BE2C (cell line): ENCODE data around the gene DIS3L2.

Experiments used
- DNase-seq: peaks from one replicate; pipeline ENCODE4 v3.0.0-alpha.2; 2020
- H3K27me3 ChIP-seq: fragments of 250-450 bp; sonication (Bioruptor Pico); 2 replicates; pipeline ENCODE4 v1.5.1; 2020; ENCODE audit warnings: mild to moderate bottlenecking
- H3K36me3 ChIP-seq: fragments of 250-450 bp; sonication (Bioruptor Pico); 2 replicates; pipeline ENCODE4 v1.5.1; 2020; ENCODE audit warnings: mild to moderate bottlenecking
- H3K4me1 ChIP-seq: fragments of 250-450 bp; sonication (Bioruptor Pico); 2 replicates; pipeline ENCODE4 v1.5.1; 2020
- H3K4me3 ChIP-seq: 2 replicates; pipeline ENCODE4 v1.5.1; 2011; ENCODE audit warnings: low read depth, low read length
- H3K9me3 ChIP-seq: fragments of 250-450 bp; sonication (Bioruptor Pico); 2 replicates; pipeline ENCODE4 v1.5.1; 2020
- CTCF ChIP-seq: IDR thresholded peaks from 2 replicates; pipeline ENCODE4 v1.5.1; 2012; ENCODE audit warnings: mild to moderate bottlenecking, low read depth, low read length

DIS3L2 gene

GRCh38 chr2:232351686-232352510 lies 390.4 kb downstream of the DIS3L2 start:
- H3K4me3 ChIP-seq = no peak overlapping the region
- no peaks in the 10 kb centered on the region for H3K4me1 ChIP-seq
- DNase-seq = no peak
- H3K36me3 ChIP-seq = no peaks in the 10 kb centered on the region
- H3K27me3 ChIP-seq = peaks cover 60% of the 10 kb centered on the region
- no peak for TF ChIP-seq CTCF
- H3K9me3 ChIP-seq = no peaks in the 10 kb centered on the region

GRCh38 chr2:232352511-232353091 lies 391.1 kb downstream of the DIS3L2 start:
- H3K4me3 ChIP-seq = no peak overlapping the region
- no peaks in the 10 kb centered on the region for H3K4me1 ChIP-seq
- no peaks in the 10 kb centered on the region for H3K36me3 ChIP-seq
- peaks cover 60% of the 10 kb centered on the region for H3K27me3 ChIP-seq
- TF ChIP-seq CTCF = no peak
- H3K9me3 ChIP-seq = no peaks in the 10 kb centered on the region
- DNase-seq = no peak

GRCh38 chr2:232353096-232353495 lies 391.6 kb downstream of the DIS3L2 start:
- H3K9me3 ChIP-seq = no peaks in the 10 kb centered on the region
- H3K4me1 ChIP-seq = no peaks in the 10 kb centered on the region
- H3K27me3 ChIP-seq = peaks cover 60% of the 10 kb centered on the region
- H3K36me3 ChIP-seq = no peaks in the 10 kb centered on the region
- no peak for DNase-seq
- H3K4me3 ChIP-seq = no peak overlapping the region
- no peak for TF ChIP-seq CTCF

GRCh38 chr2:232353660-232354059 lies 392.1 kb downstream of the DIS3L2 start:
- Histone ChIP-seq H3K4me1 (no peaks in the 10 kb centered on the region), H3K36me3 (no peaks in the 10 kb centered on the region), H3K27me3 (peaks cover 59% of the 10 kb centered on the region), H3K9me3 (no peaks in the 10 kb centered on the region), H3K4me3 (no peak overlapping the region)
- no peak for DNase-seq
- no peak for TF ChIP-seq CTCF

DNA sequence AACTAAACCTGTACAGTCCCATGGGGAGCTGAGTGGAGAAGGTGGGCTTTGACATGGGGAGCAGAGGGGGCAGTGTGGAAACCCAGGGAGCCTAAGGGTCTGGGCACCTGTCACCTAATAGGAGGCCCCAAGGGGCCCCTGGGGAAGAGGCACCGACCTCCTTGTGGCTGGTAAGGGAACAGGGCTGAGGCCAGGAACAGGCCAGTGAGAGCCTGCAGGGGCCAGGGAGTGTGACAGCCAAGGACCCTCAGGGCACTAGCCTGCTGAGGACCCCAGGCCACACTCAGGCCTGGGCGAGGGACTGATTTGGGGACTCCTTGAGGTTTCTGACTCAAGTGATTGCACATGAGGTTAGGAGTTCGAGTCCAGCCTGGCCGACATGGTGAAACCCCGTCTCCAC lies 392.6 kb downstream of the DIS3L2 start:
- peaks cover 55% of the 10 kb centered on the region for H3K27me3 ChIP-seq
- no peaks in the 10 kb centered on the region for H3K4me1 ChIP-seq
- no peaks in the 10 kb centered on the region for H3K9me3 ChIP-seq
- no peaks in the 10 kb centered on the region for H3K36me3 ChIP-seq
- DNase-seq = no peak
- H3K4me3 ChIP-seq = no peak overlapping the region
- no peak for TF ChIP-seq CTCF

DNA sequence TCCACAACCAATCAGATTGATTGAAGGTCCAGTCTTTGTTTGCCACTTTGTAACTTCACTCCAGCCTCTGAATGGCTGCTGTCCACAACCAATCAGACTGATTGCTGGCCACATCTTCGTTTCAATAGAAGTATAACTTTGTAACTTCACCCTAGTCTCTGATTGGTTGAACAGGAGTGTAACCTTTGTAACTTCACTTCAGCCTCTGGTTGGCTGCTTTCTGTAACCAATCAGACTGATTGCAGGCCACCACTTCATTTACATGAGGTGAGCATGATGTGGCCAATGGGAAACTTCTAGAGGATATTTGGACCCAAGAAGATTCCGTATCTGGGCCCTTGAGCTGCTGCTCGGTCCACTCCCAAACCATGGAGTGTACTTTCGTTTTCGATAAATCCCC lies 400.1 kb downstream of the DIS3L2 start:
- DNase-seq = no peak
- Histone ChIP-seq H3K4me1 (no peaks in the 10 kb centered on the region), H3K9me3 (no peaks in the 10 kb centered on the region), H3K36me3 (no peaks in the 10 kb centered on the region), H3K27me3 (no peaks in the 10 kb centered on the region; the same call in 1 of the 2 replicates), H3K4me3 (no peak overlapping the region)
- TF ChIP-seq CTCF = no peak
